Measurements from ENCODE around the gene DHCR7. TPM values are rescaled to one million over a fixed set of nuclear protein-coding genes. Genes with fewer than 3 reads are reported as not detected.

DHCR7 gene, protein sequence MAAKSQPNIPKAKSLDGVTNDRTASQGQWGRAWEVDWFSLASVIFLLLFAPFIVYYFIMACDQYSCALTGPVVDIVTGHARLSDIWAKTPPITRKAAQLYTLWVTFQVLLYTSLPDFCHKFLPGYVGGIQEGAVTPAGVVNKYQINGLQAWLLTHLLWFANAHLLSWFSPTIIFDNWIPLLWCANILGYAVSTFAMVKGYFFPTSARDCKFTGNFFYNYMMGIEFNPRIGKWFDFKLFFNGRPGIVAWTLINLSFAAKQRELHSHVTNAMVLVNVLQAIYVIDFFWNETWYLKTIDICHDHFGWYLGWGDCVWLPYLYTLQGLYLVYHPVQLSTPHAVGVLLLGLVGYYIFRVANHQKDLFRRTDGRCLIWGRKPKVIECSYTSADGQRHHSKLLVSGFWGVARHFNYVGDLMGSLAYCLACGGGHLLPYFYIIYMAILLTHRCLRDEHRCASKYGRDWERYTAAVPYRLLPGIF
- total RNA-seq, result 24.2 and 32.6 TPM in 2 replicates

DNA sequence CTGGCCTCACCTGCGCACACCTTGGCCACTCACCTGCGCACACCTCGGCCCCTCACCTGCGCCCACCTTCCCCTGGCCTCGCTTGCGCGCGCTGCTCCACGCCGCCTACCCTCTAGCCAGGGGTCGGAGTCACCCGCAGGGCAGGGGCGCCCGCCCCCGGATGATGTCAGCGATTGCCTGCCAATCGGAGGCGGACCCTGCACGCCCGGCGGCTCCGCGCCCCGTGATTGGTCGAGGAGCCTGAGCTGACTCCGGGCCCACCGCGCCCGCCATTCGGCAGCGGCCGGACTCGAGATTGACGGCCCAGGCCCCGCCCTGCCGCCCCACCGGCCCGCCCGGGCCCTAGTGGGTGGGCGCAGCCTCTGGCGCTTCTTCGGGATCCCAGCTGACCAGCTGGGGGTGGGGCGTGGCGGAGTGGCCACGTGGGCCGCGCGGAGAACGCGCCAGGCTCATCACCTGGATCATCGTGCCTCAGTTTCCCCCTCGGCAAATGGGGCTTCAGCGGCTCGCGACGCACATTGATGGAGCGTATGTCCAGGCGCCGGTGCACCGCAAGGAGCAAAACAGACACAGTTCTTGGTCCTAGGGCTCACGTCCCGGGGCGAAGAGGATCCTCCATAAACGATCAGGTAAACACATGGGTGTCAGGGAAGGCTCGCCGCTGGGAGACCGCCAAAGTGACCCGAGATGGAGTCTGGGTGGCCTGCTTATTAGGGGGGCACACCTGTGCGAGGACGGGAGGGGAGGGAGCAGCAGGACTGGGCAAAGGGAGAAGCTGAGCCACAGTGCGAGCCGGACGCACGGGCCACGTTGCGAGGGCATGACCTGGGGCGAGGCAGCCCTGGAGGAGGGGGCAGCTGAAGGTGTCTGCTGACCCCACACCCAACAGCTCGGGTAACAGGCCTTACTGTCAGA is at the start of gene DHCR7:
DHCR7 (minus strand) TSS at position 137 of the 915 bp plus-strand sequence. CDS start 3,441 bp downstream, outside the sequence.

DNA sequence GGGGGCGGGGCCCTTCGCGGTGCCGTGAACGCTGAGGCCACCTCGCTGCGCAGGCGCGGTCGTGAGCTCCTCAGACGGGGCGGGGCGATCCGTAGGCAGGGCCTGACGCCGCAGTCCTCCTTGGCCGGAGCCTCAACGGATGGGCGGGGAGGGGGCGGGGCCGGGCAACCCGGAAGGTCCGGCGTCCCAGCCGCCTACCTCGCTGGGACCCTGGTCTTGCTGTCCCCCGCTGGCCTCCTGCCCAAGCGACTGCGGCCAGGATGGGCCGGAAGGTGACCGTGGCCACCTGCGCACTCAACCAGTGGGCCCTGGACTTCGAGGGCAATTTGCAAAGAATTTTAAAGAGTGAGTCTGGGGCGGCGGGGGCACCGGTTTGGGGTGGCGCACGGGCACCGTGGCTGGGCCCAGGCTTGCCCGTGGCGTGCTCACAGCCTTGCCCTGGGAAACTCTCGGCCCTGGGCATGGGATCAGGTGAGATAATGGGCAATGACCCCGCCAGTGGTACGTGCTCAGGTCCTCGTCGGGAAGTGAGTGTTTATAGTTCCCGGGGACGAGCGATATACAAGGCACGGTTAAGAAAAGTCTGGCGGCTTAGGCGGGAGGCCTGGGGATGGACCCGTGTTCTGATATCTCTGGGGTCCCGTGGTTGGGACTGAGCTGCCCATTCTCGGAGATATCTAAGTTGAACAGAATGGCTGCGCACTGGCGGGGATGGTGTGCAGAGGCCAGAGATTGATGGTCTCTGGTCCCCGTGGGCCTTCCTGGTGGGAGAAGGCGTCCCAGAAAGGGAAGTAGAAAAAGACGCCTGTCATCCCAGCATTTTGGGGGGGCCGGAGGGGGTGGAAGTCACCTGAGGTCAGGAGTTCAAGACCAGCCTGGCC is 5.1 kb upstream of the DHCR7 start, which contains the start of gene NADSYN1:
NADSYN1 (plus strand) TSS at position 167 of the 881 bp plus-strand sequence; CDS start at position 261, 94 bp downstream.

Other genes starting within 250 kb of the DHCR7 start
- 0.29 and 0.62 TPM in 2 replicates for gene SHANK2, start 195.8 kb downstream of the DHCR7 start, total RNA-seq
- gene NADSYN1, start 4.8 kb upstream of the DHCR7 start, total RNA-seq, result 34.5 and 45.4 TPM in 2 replicates
- not detected in 2 replicates for gene KRTAP5-7, start 78.9 kb upstream of the DHCR7 start, total RNA-seq
- not detected in 2 replicates for gene KRTAP5-8, start 89.6 kb upstream of the DHCR7 start, total RNA-seq
- gene KRTAP5-9, start 100.0 kb upstream of the DHCR7 start, total RNA-seq, result 0.54 TPM in 1 of 2 replicates, not detected in the other
- gene KRTAP5-10, start 117.2 kb upstream of the DHCR7 start, total RNA-seq, result not detected in 2 replicates
- not detected in 2 replicates for gene KRTAP5-11, start 134.5 kb upstream of the DHCR7 start, total RNA-seq

All from cardiac ventricle fibroblast (primary cell).